HG02678 (cell line): ENCODE data around the gene NEMF.
"Not testable (repeated sequence)": the region's sequence is repeated elsewhere in the genome, so short reads cannot be mapped to it uniquely, and the experiment has no call there.

Source experiments
- ATAC-seq: cut with Tn5 transposase; IDR thresholded peaks from one replicate; pipeline ENCODE4 v1.9.1; 2021; ENCODE audit warnings: mild to moderate bottlenecking, moderate library complexity; ENCODE audit not compliant: unreplicated experiment

The NEMF gene

GRCh38 chr14:49880267-49881064, 27.9 kb upstream of the NEMF start:
- ATAC-seq = no peak

DNA sequence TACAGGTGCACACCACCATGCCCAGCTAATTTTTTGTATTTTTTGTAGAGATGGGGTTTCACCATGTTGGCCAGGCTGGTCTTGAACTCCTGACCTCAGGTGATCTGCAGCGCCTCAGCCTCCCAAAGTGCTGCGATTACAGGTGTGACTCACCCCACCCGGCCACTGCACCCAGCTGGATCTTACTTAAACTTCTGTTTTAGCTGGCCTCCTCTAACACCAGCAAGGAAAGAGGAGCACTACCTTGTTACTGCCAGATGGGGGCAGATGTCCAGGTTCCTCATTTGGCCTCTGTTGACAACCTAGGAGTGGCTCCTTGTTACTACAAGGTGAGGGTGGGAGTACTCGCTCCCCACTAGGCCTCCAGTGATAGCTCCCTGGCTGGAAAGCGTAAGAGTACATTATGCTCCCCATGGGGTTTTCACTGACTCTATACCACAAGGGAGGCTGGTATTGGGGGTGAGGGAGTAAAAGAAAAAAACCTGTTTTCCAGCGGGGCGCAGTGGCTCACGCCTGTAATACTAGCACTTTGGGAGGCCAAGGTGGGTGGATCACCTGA, 27.1 kb upstream of the NEMF start:
- ATAC-seq = peak; percentile 83

DNA sequence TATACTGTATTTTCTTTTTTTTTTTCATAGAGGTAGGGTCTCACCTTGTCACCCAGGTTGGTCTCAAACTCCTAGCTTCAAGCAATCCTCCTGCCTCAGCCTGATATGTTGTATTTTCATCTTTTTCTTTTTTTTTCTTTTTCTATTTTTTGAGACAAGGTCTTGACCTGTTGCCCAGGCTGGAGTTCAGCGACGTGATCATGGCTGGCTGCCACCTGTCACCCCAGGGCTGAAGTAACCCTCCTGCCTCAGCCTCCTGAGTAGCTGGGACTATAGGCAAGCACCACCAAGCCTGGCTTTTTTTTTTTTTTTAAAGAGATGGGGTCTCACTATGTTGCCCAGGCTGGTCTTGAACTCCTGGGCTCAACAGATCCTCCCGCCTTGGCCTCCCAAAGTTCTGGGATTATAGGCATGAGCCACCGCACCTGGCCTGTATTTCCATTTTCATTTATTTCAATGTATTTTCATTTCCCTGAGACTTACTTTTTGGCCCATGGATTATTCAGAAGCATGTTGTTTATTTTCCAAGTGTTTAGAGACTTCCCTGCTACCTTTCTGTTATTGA, 24.1 kb upstream of the NEMF start:
- ATAC-seq = no peak

GRCh38 chr14:49875640-49876198, 23.1 kb upstream of the NEMF start:
- no peak for ATAC-seq

GRCh38 chr14:49873548-49873947, 21.0 kb upstream of the NEMF start:
- not testable (repeated sequence) for ATAC-seq

DNA sequence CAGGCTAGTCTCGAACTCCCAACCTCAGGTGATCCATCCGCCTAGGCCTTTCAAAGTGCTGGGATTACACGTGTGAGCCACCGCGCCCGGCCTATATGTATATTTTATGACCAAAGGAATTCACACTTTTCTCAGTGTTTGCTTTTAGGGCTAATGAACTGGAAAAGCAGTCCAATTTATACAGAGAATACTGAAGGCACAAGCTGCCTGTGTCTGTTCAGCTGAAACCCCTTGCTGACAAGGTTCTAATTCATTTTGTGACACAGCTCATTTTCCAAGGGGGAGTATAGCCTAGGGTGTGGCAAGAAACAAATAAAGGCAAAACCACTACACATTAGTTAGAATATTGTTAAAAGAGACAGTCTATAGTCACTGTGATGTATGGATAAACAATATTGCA, 18.3 kb upstream of the NEMF start:
- no peak for ATAC-seq

DNA sequence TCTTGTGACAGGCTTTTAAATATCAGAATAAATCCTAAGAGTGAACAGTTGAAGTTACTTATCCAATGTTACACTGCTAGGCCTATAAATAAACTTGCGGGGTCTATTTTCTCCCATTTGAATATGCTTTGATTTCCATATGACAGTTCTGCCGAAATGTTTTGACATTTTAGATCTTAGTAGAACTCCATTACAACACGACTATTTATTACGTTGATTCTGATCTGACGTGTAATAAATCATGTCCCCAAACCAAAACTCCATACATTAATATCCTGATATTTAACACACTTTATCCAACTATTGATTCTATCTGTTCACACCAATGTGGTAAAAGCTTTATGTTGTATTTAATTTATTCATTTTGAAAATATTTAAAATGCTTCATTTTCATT, 16.1 kb upstream of the NEMF start:
- no peak for ATAC-seq

DNA sequence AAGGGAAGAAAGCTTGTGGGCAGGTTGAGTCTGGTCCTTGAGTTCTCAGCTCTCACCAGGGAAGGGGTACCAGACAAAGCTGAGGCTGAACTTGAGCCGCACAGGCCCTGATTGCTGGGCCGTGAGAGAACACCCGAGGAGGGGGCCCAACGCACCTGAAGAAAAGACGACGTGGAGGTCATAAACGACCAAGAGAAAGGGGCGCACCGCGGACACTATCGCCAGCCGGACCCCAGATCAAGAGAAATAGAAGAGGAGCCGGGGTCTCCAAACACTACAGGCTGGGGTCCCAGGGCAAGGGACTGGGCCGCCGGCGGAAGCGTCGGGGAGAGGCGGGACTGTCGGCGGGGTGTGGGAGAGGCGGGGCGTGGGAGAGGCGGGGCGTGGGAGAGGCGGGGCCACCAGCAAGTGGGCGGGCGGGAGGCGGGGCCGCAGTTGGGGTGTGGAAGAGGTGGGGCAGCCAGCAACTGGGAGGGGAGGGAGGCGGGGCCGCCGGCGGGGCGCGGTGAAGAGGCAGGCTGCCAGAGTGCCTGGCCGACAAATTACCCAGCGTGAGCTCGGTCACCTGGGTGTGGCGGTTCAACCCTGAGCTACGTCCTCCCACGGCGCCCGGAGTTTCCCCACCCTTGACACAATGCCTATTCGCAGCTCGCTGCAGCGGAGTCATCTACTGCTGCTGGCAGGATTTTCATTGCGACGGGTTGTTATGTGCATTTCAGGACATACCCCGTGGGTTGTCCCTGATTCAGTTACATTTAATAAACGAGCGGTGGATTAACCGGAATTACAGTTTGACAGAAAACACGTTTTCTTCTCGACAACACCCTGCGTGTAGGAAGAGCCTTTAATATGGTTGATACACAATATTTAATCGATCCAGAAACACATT, 15.5 kb upstream of the NEMF start:
- peak; percentile 88 for ATAC-seq

DNA sequence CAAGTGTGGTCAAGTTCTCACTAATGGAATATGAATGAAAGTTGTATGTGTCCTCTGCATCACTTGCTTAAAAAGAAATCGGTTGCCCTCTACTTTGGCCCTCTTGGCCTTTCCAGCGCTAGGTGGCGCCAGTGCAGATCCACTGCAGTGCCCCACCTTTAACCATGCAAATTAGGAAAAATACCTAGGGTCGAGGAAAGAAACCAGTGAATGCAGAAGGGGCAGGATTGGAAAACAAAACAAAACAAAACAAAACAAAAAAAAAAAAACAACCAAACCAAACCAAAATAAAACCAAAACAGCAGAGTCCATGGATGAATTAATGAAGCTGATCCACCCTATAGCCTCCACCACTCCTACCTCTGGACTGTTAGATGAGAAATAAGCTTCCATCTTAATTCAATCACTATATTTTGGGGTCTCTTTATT, 12.9 kb upstream of the NEMF start:
- ATAC-seq = no peak

GRCh38 chr14:49863487-49864281, 11.1 kb upstream of the NEMF start:
- ATAC-seq = no peak

GRCh38 chr14:49862089-49862673, 9.6 kb upstream of the NEMF start:
- peak; percentile 8 for ATAC-seq

DNA sequence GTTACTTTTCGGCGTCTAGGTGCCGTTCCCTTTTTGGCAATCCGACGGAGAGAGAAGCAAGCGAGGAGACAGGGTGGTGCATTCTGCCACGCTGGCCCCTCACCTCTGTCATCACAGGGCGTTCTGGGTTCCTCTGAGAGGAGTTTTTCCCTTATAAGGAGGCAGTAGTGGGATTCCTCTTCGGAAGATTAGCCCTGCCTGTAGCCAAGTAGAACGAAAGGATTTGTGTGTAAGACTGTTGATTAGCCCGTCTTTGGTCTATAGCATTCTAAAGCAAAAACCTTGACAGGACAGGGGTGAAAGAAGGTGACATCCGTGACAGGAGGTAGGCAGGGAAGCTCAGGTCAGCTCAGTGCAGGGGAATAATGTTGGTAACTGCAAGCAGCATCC, 9.1 kb upstream of the NEMF start:
- ATAC-seq = no peak

DNA sequence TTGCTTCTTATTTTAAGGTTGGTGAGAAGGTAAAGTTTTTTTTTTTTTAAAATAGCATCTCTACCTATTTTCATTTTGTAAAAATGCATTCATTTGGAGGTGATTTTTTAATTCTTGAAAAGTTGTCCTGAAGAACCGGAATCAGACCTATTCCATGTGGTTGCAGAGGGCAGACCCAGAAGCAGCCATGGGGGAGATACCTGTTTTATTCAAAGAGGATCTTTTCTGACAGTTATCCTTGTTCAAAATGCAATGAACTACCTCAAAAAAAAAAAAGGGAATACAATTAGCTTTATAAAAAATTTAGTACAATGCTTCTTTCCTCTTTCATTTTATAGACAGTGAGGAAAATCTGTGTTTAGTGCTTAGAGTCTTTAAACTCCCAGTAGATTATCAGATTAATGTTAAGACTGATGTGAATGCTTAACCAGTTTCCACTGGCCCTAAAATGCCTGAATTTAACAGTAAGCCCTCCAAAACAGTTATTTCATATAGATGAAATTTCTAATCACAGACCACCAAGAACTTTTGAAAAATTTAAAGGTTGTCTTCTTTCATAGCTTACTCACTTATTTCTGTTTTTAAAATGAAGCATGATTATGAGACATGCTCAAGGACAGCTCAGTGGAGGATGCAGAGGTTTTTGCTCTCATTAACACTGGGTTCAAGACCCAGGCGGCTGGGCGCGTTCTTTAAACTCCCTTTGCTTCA, 8.6 kb upstream of the NEMF start:
- no peak for ATAC-seq

DNA sequence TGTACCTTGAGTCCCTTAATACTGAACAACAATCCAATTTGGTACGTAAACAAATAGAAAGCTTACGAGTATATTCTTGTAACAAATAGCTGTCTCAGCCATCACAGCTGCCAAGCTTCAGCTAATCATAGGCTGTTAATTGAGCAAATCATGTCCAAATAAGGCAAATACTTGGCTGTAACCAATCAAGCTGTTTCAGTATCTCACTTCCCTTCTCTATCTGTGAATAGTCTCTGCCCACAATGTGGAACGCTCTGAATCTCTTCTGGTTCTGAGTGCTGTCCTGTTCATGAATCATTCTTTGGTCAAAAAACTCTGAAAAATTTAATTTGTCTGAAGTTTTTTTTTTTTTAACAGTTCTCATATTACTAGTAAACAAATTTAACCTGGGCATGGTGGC, 5.8 kb upstream of the NEMF start:
- ATAC-seq = no peak

GRCh38 chr14:49857427-49858003, 4.9 kb upstream of the NEMF start:
- no peak for ATAC-seq

GRCh38 chr14:49853572-49854375, 1.2 kb upstream of the NEMF start:
- ATAC-seq = peak; percentile 38

- ATAC-seq = peak; percentile 11
Observed at GRCh38 chr14:49853158-49853477, 530 bp upstream of the NEMF start.

DNA sequence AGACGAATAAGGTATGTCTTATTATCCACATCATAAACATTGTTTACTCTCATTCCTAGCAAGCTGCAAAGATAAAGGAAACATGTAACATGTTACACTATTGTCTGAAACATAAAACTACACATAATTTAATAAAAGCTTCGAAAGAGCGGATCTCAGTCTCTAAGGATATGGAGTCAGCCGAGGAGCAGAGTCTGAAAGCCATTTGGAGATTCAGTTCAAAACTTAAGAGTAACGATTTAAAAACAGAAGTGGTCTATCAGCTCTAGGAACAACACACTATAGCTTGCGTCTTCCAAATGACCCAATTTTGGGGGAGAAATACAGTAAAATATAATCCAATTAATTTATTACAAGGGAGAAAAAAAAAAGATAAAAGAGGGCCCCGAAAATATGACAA, 775 bp downstream of the NEMF start:
- ATAC-seq = no peak
